Spleen (tissue), 7 donors: ENCODE data around the gene AGPAT4.

Experiments used
- CTCF ChIP-seq, 11 experiments: fragments of 200-600 bp in 7 of 11; fragments of 450-650 bp in 4 of 11; sonication (generic) in 4 of 11; IDR thresholded peaks in 8 of 11; conservative IDR thresholded peaks in 3 of 11; 1 replicate in 7 of 11; 2 replicates in 4 of 11; pipeline versions ENCODE4 v1.4.0 to v1.8.0; 2016 to 2021; ENCODE audit warnings: antibody characterized with exemption in 11 of 11, inconsistent platforms in 4 of 11, mild to moderate bottlenecking in 1 of 11
- POLR2A ChIP-seq, 3 donors: fragments of 450-650 bp; IDR thresholded peaks; one replicate each; pipeline ENCODE4 v1.5.1; 2017; ENCODE audit warnings: antibody characterized with exemption in 3 of 3, mild to moderate bottlenecking in 1 of 3
- POLR2AphosphoS5 ChIP-seq, 3 donors: sonication (generic); formaldehyde crosslinking; IDR thresholded peaks; one replicate each; pipeline ENCODE4 v1.5.1; 2017; ENCODE audit warnings: antibody characterized with exemption in 3 of 3
- donor health status: DM: no; HTN: no; CAD: no; lungs with moderate emphysema.
- donor health status: DM: no; HTN: no; CAD: no.
- donor health status: DM: no; HTN: no; CAD: no.

- TF ChIP-seq CTCF (IDR thresholded peaks at IDR 0.05 in 8 of 11, conservative IDR thresholded peaks at IDR 0.05 in 3 of 11) (no peak), POLR2A (IDR thresholded peaks at IDR 0.05) (no peak), POLR2AphosphoS5 (IDR thresholded peaks at IDR 0.05) (no peak)
Measured at GRCh38 chr6:161110028-161110779, 163.7 kb downstream of the AGPAT4 start.
